Inflammatory macrophage (primary cell): Measurements from ENCODE around the gene ABCF3.

Experiments used
- DNase-seq, 2 donors: peaks; one replicate each; pipeline ENCODE4 v3.0.0-alpha.2; 2020 to 2022

Gene ABCF3

DNA sequence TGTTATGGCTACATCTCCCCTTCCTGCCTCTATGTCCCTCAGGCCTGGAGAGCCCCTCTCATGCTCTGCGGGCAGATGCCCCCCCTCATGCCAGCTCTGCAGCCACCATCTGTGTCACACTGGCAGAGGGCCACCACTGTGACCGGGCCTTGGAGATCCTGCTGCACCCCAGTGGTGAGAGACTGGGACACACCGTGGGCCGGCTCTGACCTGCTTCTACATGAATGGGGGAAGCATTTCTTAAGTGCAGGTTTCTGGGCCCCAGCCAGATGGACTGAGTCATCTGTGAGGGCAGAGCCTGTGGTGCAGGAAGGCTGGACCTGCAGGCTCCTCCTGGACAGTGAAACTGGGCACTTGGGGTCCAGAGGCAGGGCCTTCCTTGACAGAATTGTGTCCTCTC lies 48.2 kb downstream of the ABCF3 start:
- DNase-seq, result no peak

DNA sequence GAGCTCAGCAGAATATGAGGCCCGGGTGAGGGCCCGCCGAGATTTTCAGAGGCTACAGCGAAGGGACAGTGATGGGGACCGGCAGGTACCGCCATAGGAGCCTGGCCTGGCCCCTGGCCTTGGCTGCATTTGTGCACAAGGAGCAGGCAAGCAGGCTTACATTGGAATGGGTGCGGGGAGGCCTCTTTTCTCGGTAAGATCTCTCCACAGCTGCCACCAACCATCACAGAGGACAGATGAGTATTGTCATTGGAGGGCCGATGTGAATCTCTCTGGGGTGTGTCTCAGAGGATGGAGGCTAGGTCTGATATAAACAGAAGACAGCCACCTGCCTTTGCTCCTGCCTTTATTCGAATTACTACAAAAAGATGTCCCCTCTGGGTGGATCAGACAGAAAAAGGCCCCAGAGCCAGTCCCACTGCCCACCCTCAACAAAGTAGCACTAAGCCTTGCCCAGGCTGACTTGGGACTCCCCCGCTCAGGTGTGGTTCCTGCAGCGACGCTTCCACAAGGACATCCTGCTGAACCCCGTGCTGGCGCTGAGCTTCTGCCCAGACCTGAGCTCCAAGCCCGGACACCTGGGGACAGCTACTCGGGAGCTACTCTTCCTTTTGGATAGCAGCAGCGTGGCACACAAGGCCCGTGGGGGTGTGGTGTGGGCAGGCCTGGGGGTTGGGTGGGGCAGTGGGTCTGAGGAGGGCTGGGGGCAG lies 48.8 kb downstream of the ABCF3 start:
- DNase-seq, result no peak

GRCh38 chr3:184235381-184236032 lies 49.5 kb downstream of the ABCF3 start:
- no peak for DNase-seq

DNA sequence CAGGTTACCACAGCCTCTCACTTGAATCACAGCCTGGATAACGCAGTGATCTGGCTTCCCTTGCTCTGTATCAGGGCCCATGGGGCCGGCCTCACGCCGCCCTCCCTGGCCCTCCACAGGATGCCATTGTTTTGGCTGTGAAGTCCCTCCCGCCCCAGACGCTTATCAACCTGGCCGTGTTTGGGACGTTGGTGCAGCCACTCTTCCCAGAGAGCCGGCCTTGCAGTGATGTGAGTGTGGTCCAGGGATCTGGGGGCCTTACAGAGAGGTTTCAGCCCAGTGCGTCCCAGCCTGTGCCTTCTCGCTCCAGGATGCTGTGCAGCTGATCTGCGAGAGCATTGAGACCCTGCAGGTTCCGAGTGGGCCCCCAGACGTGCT lies 50.0 kb downstream of the ABCF3 start:
- no peak for DNase-seq

- DNase-seq, result no peak
These were observed 50.6 kb downstream of the ABCF3 start for GRCh38 chr3:184236636-184237035.

GRCh38 chr3:184237211-184237610 lies 51.2 kb downstream of the ABCF3 start:
- no peak for DNase-seq

DNA sequence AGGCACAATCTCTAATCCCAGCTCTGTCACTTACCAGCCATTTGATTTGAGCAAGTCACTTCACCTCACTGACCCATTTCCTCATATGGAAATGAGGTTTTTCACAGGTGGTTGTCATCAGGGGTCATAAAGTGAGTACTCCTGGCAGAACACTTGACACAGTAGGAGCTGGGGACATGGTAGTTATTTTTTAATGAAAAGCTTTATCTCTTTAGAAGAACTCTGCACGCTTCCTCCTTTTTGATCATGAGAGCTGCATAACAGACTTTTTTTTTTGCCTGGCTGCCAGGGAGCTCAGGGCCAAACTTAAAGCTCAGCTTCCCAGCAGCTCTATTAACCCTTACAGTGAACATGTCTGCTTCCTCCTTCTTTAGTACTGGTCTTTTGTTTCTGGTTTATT lies 51.8 kb downstream of the ABCF3 start:
- DNase-seq, result no peak

DNA sequence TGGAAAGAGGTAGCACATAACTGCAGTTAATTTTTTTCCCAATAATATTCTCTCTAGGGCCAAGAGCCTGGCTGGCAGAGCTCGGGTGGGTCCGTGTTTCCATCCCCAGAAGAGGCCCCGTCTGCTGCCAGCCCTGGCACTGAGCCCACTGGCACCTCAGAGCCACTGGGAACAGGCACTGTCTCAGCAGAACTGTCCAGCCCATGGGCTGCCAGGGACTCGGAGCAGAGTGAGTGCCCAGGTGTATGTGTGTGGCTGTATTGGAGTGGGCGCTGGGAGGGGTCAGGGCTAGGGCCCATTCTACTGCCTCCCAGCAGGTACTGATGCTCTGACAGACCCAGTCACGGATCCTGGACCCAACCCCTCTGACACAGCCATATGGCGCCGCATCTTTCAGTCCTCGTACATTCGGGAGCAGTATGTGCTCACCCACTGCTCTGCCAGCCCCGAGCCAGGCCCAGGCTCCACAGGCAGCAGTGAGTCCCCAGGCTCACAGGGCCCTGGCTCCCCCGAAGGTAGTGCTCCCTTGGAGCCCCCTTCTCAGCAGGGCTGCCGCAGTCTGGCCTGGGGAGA lies 52.3 kb downstream of the ABCF3 start:
- DNase-seq, result no peak

GRCh38 chr3:184239221-184239620 lies 53.2 kb downstream of the ABCF3 start:
- no peak for DNase-seq

- DNase-seq, result no peak
These were observed 53.7 kb downstream of the ABCF3 start for GRCh38 chr3:184239708-184240107.

- DNase-seq, result peak in 1 of 2 donors; percentile 15
These were observed 54.6 kb downstream of the ABCF3 start for GRCh38 chr3:184240384-184241140.

DNA sequence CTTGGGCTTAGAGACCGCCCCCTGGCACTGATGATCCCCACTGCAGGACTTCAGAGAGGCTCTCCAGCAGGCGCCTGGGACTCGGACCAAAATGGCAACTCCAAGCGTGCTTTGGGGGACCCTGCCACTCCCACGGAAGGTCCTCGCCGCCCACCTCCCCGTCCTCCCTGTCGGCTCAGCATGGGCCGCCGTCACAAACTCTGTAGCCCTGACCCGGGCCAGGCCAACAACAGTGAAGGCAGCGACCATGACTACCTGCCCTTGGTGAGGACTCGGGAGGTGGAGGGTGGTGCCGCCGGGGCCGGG lies 55.1 kb downstream of the ABCF3 start:
- no peak for DNase-seq

- DNase-seq, result no peak
These were observed 55.7 kb downstream of the ABCF3 start for GRCh38 chr3:184241447-184242296.

DNA sequence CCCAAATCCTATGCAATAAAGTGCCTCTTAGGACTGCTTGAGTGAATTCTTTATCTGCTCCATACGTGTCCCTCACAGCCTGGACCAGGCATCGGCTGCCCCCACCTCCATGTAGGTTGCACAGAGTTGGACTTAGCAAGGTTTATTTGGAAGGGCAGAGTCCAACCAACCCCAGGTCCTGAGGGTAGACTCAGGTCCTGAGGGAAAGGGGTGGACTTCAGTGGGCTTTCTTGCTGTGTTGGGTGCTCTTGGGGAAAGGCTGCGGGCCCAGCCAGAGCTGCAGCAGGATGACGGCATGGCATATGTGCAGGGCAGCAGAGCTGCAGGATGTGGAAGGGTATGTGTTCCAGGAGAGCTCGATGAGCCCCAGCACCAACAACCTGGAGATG lies 56.3 kb downstream of the ABCF3 start:
- no peak for DNase-seq
